HG02840 (cell line): ENCODE data around the gene PTPRD.

Source experiments
- ATAC-seq: cut with Tn5 transposase; IDR thresholded peaks from one replicate; pipeline ENCODE4 v1.9.1; 2021; ENCODE audit warnings: mild to moderate bottlenecking, moderate library complexity, moderate number of reproducible peaks; ENCODE audit not compliant: unreplicated experiment, low FRiP score

The PTPRD gene

GRCh38 chr9:9257999-9258498 lies 1354.8 kb downstream of the PTPRD start:
- no peak for ATAC-seq

DNA sequence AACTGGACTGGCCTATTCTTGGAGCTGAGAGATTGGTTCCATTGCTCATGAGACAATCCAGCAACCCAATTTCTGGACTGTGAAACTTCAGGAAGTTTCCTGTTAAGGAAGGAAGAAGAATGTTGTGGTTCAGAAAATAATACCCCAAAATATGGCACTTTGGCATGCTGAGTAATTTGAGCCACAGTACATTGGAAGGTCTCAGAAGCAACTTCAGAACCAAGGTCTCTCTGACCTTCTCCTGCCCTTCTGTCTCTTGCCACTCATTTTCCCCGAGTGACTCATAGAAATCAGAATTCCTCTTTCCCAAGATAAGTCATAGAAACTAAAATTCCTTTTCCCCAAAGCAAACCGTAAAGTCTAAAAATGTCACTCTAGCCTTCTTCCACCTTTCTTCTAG lies 1366.1 kb downstream of the PTPRD start:
- no peak for ATAC-seq

GRCh38 chr9:9231946-9232345 lies 1380.9 kb downstream of the PTPRD start:
- no peak for ATAC-seq

DNA sequence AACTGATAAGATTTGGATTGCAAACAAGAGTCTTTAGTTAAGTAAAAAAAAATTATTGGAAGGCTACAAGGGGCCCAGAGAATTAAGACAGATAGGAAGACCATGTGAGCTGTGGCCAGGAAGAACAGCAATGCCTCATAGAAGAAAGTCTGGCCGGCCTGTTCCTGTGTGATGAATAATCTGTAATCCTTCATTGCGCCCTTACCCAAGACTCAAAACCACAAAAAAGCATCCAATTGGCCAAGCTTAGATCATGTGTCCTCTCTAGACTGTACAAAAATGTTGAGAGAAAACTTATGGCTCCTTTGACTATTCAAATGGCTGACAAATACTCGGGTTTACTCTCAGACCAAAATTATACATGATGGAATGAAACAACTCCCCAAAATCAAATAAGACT lies 1383.5 kb downstream of the PTPRD start:
- ATAC-seq, result no peak

DNA sequence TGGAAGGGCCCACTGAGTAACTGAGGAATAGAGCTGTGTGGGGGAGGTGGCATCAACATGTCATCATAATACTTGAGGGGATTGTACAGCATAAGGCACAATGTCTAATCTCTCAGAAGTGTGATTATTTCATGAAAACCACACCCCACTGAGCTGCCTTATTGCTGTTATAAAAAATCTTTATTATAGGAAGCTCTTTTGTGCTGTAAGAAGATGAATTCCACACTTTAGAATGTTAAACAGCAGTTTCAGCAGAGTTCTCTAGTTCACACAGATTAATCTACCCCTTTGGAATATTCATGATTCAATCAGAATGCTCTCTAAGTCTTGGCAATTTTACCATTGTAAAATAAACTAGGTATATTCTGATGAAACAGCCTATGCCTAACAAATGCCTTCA lies 1389.6 kb downstream of the PTPRD start:
- no peak for ATAC-seq

GRCh38 chr9:9222730-9223129 lies 1390.1 kb downstream of the PTPRD start:
- no peak for ATAC-seq

DNA sequence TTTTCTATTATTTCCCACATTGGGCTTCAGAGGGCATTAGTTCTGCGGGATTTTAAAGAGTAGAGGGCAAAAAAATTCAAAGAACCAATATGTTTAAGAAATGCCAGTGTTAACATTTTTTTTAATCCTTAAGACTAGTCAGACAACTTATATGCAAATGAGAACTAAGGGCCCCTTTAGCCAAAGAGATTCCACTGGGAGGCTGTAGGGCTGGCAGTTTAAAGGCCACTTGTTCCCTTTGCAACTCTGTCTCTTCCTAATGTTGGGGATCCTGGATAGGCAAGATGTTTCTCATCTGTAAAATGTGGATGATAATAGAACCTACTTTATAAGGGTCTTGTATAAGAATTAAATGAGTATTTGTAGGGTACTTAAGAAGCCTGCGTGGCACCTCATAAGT lies 1395.9 kb downstream of the PTPRD start:
- ATAC-seq, result no peak

- no peak for ATAC-seq
Measured at GRCh38 chr9:9215050-9215449, 1397.8 kb downstream of the PTPRD start.

DNA sequence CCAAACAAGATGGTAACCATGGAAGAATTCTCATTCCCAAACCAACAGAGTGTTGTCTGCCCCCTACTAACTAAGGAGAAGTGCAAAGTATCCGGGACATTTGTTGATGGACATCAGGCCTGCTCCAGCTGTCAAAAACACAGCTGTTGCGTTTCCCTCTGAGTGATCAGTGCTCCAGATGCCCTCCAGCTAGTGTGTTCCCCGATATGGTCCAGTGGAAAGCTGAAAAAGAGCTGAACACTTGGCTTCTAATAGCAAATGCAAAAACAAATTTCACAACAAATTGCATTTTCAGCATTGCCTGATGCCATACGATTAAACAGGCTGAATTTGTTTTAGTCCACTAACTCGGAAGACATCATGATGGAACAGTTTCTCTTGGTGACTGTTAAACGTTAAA lies 1398.7 kb downstream of the PTPRD start:
- ATAC-seq, result no peak

DNA sequence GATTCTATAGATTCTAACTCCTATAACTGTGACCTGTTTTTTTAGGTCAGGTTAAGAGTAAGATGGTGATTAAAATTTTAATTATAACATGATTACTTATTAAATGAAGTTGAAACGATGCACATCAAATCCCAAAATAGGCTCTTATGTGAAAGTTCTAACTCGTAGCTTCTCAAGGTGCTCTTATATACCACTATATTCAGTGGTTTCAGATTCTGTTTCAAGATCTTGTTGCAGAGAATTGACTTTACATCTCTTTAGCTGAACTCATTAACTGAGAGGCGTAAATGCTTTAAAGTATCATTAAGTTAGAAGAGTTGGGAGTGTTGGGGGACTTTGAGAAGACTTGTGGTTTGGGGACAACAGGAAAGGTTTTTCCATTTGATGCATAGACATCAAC lies 1399.8 kb downstream of the PTPRD start:
- no peak for ATAC-seq

- ATAC-seq, result no peak
Measured at GRCh38 chr9:9202276-9202675, 1410.5 kb downstream of the PTPRD start.

DNA sequence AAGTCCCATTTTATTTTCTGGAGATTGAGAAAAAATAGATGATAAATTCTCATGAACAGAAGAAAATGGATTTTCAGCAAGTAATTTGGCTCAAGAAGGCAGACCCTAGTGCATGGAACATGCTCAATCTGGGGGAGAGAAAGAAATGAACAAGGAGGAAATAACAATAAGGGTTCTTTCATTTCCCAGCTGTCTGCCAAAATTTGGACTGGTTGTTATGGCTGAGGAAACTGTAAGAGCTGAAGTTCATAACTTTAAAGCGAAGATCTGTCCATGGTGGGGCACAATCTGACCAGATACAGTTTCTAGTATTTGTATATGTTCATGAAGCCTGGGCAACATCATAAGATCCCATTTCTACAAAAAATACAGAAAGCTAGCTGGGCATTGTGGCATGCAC lies 1426.7 kb downstream of the PTPRD start:
- no peak for ATAC-seq

DNA sequence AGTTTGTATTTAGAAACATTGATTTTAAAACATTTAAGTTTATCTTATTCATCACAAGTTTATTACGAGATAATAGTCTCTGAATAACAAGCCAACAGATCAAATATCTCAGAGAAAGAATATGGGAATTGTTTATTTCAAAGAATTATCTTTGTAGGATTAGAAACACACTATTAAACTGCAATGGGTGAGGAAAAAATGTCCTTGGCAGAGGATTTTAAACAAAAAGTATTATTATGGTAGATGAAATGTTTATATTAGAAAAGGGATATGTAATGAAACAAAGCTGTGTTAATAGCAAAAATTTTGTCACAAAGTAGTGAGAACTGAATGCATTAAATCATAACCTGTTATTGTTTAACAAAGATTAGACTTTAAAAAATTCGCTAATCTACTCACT lies 1430.4 kb downstream of the PTPRD start:
- ATAC-seq, result no peak

GRCh38 chr9:9177081-9177480 lies 1435.7 kb downstream of the PTPRD start:
- ATAC-seq, result no peak

- no peak for ATAC-seq
Measured at GRCh38 chr9:9174358-9174757, 1438.4 kb downstream of the PTPRD start.

- no peak for ATAC-seq
Measured at GRCh38 chr9:9173264-9173663, 1439.5 kb downstream of the PTPRD start.

DNA sequence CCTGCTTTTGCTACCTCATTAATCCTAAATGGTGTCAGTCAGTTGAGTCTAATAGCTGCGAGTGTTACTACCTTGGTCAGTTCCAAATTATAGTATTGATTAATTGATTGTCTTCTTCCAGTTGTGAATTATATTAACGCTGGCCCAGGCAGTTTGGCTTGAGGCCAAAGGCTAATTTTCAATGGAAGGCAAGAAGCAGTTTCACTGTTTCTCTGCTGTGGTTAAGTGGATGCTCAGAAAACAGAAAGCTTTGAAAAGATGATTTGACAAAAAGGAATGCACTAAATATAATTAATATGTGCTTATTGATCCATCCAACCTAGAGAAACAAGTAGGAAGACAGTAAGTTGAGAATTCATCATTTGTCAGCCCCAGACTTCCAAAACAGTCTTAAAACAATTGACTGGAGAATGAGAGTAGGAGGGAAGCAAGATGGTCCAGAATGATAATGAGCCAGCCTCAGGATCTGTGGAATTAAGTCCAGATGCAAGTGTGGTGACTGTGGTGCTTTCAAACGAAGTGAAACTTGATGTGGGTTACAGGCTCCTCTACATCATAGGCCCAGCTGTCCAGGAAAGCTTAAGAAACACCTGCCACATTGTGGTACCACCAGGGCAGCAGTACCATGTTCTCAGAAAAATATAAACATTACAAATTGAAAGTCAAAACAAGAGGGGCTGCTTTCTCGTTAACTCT lies 1442.2 kb downstream of the PTPRD start:
- no peak for ATAC-seq

DNA sequence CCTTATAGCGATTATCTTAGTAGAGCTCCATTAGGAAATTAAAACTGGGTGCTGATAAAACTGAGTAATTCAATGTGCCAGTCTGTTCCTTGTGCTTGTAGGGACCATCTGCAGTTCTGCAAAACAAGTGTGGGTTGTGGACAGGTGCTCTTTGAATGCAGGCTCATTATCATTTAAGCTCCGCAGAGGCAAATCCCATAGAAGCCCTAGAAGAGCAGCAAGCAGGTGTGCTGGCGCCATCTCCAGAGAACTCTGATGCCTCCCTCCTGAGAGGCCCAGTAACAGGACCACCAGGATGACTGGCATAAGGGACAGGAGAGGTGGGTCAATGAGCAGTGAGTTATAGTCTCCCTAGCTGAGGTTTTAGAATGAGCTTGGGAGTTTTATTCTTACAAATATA lies 1470.8 kb downstream of the PTPRD start:
- no peak for ATAC-seq

DNA sequence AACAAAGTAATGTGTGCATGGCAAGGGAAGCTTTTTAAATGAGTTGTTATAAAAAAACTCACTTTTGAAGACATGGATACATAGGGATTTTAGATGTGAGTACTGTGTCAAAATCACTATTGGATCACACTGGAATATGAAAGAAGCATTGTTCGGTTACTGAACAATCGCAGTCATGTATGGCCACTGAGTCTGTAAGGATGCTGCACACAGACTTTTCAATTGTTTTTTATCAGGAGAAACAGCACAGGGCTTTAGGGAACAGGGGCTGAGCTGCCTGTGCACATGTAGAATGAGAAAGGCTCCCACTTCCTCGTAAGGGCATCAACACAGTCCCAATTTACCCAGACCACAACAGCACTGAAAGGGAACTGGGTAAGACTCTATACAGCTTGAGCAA lies 1479.3 kb downstream of the PTPRD start:
- ATAC-seq, result no peak

GRCh38 chr9:9124616-9125015 lies 1488.2 kb downstream of the PTPRD start:
- no peak for ATAC-seq

- ATAC-seq, result no peak
Measured at GRCh38 chr9:9122230-9122875, 1490.4 kb downstream of the PTPRD start.

DNA sequence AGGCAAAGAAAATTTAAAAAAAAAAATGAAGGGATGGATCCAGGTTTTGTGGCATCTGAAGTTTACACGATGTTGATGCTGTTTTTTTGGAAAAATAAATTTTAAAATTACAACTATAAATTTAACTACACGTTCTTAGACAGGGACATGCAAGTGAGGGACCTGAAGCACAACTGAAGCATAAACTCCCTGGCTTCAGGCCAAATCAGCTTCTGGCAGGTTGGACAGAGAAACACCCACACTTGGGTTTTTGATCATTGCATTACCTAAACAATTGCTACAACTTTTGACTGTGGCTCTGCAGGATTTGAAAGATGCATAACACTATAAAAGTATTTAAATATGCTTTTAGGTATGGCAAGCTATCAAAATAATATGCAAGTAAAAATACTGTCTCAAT lies 1494.9 kb downstream of the PTPRD start:
- no peak for ATAC-seq
